Spleen (tissue), 7 donors: ENCODE measurements around the gene CLCNKB.
"Not testable (repeated sequence)": the region's sequence is repeated elsewhere in the genome, so short reads cannot be mapped to it uniquely, and the experiment has no call there.

Experiments
- POLR2A ChIP-seq, 3 donors: fragments of 450-650 bp; IDR thresholded peaks; one replicate each; pipeline ENCODE4 v1.5.1; 2017; ENCODE audit warnings: antibody characterized with exemption in 3 of 3, mild to moderate bottlenecking in 1 of 3
- TF ChIP-seq, protein P1 (sequence below), 11 experiments: fragments of 200-600 bp in 7 of 11; fragments of 450-650 bp in 4 of 11; sonication (generic) in 4 of 11; IDR thresholded peaks in 8 of 11; conservative IDR thresholded peaks in 3 of 11; 1 replicate in 7 of 11; 2 replicates in 4 of 11; pipeline versions ENCODE4 v1.4.0 to v1.8.0; 2016 to 2021; ENCODE audit warnings: antibody characterized with exemption in 11 of 11, inconsistent platforms in 4 of 11, mild to moderate bottlenecking in 1 of 11
- donor health status: DM: no; HTN: no; CAD: no; lungs with moderate emphysema.
- donor health status: DM: no; HTN: no; CAD: no.
- donor health status: DM: no; HTN: no; CAD: no.

DNA sequence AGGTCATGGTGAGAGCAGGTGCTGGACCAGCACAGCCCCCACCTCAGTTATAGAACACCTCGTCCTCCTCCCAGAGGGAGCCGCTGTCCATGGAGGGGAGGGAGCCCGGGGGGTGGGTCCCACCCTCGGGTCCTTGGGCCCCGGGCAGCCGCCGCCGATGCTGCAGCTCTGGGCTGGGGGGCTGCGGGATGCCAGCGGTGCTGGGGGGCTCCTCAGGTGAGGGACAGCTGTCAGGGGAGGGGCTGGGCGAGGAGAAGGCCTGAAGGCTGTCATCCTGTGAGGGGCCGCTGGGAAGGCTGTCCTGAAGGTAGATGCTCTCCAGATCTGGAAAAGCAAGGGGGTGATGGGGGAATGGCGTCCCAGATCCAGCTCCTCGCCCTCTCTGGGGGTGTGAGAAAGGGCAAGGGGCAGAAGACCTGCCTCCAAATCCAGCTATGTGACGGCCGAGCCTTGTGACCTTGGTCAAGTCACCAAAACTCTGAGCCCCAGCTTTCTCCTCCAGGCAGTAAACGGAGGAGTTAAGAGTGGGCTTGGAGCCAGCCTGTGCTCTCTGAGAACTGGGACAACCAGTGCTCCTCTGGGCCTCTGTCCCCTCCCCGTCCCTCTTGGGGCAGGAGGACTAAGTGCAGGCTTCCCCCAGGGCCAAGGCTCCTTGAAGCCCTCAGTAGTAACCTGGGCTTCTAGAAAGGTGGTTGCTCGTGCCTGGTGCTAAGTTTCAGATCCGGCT is 15.0 kb downstream of the CLCNKB start:
- not testable (repeated sequence) for TF ChIP-seq POLR2A (IDR thresholded peaks at IDR 0.05)
- TF ChIP-seq, protein P1, sequence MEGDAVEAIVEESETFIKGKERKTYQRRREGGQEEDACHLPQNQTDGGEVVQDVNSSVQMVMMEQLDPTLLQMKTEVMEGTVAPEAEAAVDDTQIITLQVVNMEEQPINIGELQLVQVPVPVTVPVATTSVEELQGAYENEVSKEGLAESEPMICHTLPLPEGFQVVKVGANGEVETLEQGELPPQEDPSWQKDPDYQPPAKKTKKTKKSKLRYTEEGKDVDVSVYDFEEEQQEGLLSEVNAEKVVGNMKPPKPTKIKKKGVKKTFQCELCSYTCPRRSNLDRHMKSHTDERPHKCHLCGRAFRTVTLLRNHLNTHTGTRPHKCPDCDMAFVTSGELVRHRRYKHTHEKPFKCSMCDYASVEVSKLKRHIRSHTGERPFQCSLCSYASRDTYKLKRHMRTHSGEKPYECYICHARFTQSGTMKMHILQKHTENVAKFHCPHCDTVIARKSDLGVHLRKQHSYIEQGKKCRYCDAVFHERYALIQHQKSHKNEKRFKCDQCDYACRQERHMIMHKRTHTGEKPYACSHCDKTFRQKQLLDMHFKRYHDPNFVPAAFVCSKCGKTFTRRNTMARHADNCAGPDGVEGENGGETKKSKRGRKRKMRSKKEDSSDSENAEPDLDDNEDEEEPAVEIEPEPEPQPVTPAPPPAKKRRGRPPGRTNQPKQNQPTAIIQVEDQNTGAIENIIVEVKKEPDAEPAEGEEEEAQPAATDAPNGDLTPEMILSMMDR (IDR thresholded peaks at IDR 0.05 in 8 of 11, conservative IDR thresholded peaks at IDR 0.05 in 3 of 11), result not testable (repeated sequence)
